Activated T-cell treated with anti-CD3 and anti-CD28 coated beads, Interleukin-2, amount 50 U/mL, for 72 hours (primary cell): Measurements from ENCODE around the gene KXD1. TPM values are rescaled to one million over a fixed set of nuclear protein-coding genes. Genes with fewer than 3 reads are reported as not detected.

Experiments used
- ATAC-seq, 2 donors: fragments of 150-1000 bp; cut with Tn5 transposase; replicated peaks in 1 of 2; 2 replicates each; pipeline ENCODE4 v1.10.0; 2021; ENCODE audit warnings: moderate library complexity in 2 of 2, mild to moderate bottlenecking in 1 of 2
- DNase-seq, 2 donors: peaks; one replicate each; pipeline ENCODE4 v3.0.0; 2021 to 2022; ENCODE audit warnings: mixed read lengths in 1 of 2
- H3K27ac Mint-ChIP-seq: one replicate; pipeline ENCODE4 v1.8.0; 2022; ENCODE audit warnings: mild to moderate bottlenecking, moderate library complexity, mixed read lengths
- H3K27me3 Mint-ChIP-seq: one replicate; pipeline ENCODE4 v1.8.0; 2022; ENCODE audit warnings: low read depth, mixed read lengths
- H3K36me3 Mint-ChIP-seq, 2 donors: one replicate each; pipeline ENCODE4 v1.8.0; 2022; ENCODE audit warnings: mixed read lengths in 2 of 2, mild to moderate bottlenecking in 1 of 2; ENCODE audit not compliant: insufficient read depth in 2 of 2
- H3K4me1 Mint-ChIP-seq: one replicate; pipeline ENCODE4 v1.8.0; 2022; ENCODE audit warnings: low read depth, mixed read lengths
- H3K4me3 Mint-ChIP-seq, 2 donors: one replicate each; pipeline ENCODE4 v1.8.0; 2022; ENCODE audit warnings: mild to moderate bottlenecking in 2 of 2, mixed read lengths in 2 of 2, moderate library complexity in 2 of 2
- H3K9me3 Mint-ChIP-seq, 2 donors: one replicate each; pipeline ENCODE4 v1.8.0; 2022; ENCODE audit warnings: mixed read lengths in 2 of 2
- total RNA-seq, 2 donors: library from RNA; stranded (reverse); gene quantifications; one replicate each; pipeline ENCODE4 v1.2.3, GENCODE V29; 2022

The KXD1 gene
- total RNA-seq, 2 donors from 2014 or later, result 127 to 139 TPM

DNA sequence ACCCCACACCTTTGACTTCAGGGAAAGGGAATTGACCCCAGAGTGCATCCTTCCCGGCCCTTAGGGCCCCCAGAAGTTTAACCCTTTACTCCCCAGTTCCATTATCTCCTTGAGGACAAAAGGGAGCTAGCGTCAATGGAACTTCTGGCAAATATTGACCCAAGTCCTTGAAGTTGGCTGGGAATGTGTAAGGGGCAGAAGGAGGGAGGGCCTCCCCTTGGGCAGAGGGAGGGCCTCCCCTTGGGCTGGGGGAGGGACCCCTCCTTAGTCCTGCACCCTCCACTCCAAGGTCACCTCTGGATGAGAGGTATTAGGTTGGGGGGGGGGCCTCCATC lies 52.0 kb downstream of the KXD1 start:
- Mint-ChIP-seq H3K4me3 (no peak overlapping the region), H3K27ac (no peak overlapping the region), H3K4me1 (peaks cover 39% of the 10 kb centered on the region), H3K36me3 (no peaks in the 10 kb centered on the region), H3K9me3 (no peaks in the 10 kb centered on the region), H3K27me3 (peaks cover 74% of the 10 kb centered on the region)
- ATAC-seq (no peak), DNase-seq (no peak)

GRCh38 chr19:18610245-18610555 lies 52.5 kb downstream of the KXD1 start:
- peaks cover 37% of the 10 kb centered on the region for H3K4me1 Mint-ChIP-seq
- H3K4me3 Mint-ChIP-seq, result no peak overlapping the region
- peaks cover 74% of the 10 kb centered on the region for H3K27me3 Mint-ChIP-seq
- no peak for ATAC-seq
- no peak for DNase-seq
- H3K27ac Mint-ChIP-seq, result no peak overlapping the region
- H3K36me3 Mint-ChIP-seq, result no peaks in the 10 kb centered on the region
- H3K9me3 Mint-ChIP-seq, result no peaks in the 10 kb centered on the region

DNA sequence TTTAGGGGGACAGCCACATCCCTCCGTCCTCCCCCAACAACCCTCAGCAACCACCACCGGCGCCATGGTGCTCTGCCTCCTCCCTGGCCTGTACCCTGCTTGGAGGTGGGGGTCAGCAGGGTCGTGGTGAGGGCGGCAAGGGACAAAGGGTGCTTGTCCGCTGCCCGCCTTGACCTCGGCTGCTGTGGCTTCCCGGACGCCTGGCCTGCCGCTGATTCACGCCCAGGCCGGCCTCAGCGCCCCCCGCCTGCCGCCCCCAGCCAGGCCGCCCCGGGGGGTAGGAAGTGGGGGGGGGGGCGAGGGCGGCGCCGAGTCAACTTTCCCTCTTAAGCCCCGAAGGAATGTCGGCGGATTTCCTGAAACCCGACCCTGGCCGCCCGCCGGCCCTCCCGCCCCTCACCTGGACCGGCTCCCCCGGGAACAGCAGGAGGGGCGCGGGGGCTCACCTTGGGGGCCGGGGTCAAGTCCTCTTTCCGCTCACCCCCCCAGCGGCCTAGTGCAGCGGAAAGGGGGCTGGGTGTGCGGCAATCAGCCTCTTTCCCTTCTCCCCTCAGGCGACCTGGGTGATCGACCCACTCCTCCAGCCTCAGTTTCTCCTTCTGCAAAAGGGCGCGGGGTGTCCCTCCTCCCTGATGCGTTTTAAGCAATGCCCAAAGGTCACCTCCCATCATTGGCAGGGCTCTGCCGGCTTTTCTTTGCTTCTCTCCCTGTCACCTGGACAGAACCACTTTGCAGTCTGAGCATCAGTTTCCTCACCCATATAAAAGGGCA lies 53.1 kb downstream of the KXD1 start:
- Mint-ChIP-seq H3K36me3 (no peaks in the 10 kb centered on the region), H3K9me3 (no peaks in the 10 kb centered on the region), H3K4me1 (peaks cover 33% of the 10 kb centered on the region), H3K4me3 (peak overlapping the region in 1 of 2 donors; percentile 56), H3K27me3 (peaks cover 73% of the 10 kb centered on the region), H3K27ac (no peak overlapping the region)
- DNase-seq, result no peak
- no peak for ATAC-seq

DNA sequence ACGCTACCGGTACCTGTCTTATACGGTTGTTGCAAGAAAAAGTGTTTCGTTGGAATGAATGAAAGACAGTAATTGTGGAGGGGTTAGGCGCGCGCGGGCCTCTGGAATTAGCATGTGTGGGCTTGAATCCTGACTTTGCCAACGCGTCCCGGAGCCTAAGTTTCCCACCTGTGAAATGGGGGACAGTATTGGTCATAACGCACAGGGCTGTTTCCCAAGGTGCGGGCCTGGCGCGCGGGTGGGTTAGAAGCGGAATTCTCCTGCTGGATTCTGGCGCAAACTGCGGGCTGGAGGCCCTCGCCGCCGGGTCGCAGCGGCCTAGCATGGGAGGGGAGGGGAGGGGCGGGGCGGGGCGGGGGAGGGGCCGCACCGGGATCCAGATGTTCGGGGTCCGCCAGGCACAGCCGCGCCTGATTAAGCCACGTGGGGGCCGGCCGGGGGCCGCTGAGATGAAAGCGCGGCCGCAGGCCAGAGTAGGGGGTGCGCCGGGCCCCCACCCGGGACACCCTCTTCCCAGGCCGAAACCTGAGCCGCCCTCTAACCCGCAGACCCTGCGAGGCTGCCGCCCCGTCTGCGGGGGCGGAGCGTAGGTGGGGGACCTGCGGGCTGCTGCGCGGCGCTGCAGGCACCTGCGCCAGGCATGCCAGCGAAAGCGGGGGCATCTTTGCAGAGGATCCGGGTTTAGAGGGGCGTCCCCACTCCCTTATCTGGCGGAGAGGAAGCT lies 53.8 kb downstream of the KXD1 start:
- no peak for ATAC-seq
- peak overlapping the region; percentile 76 to 85 for H3K4me3 Mint-ChIP-seq

GRCh38 chr19:18612051-18612771 lies 54.5 kb downstream of the KXD1 start:
- DNase-seq (no peak), ATAC-seq (peak in 1 of 2 donors; percentile 16)
- Mint-ChIP-seq H3K9me3 (no peaks in the 10 kb centered on the region), H3K27ac (no peak overlapping the region), H3K36me3 (no peaks in the 10 kb centered on the region), H3K4me3 (peak overlapping the region; percentile 76 to 85), H3K27me3 (peaks cover 80% of the 10 kb centered on the region), H3K4me1 (peaks cover 33% of the 10 kb centered on the region)

More for the DNA sequence above, 53.8 kb downstream of the KXD1 start:
- peaks cover 79% of the 10 kb centered on the region for H3K27me3 Mint-ChIP-seq
- H3K9me3 Mint-ChIP-seq, result no peaks in the 10 kb centered on the region
- peaks cover 33% of the 10 kb centered on the region for H3K4me1 Mint-ChIP-seq
- H3K36me3 Mint-ChIP-seq, result no peaks in the 10 kb centered on the region
- no peak overlapping the region for H3K27ac Mint-ChIP-seq
- DNase-seq, result no peak

- DNase-seq (peak; percentile 56 to 57), ATAC-seq (peak; percentile 68 to 73)
- Mint-ChIP-seq H3K4me3 (peak within 1 kb of the TSS; percentile 76 to 85), H3K9me3 (no peaks in the 10 kb centered on the region), H3K36me3 (no peaks in the 10 kb centered on the region), H3K4me1 (peaks cover 27% of the 10 kb centered on the region), H3K27ac (no peak within 1 kb of the TSS), H3K27me3 (peaks cover 77% of the 10 kb centered on the region)
These were observed 55.3 kb downstream of the KXD1 start, which contains the start of gene TMEM59L for GRCh38 chr19:18612772-18613588. TSS of gene TMEM59L (plus strand) at chr19:18612870. CDS start at chr19:18612959, 89 bp downstream.

- DNase-seq, result no peak
- peaks cover 70% of the 10 kb centered on the region for H3K27me3 Mint-ChIP-seq
These were observed 56.0 kb downstream of the KXD1 start for GRCh38 chr19:18613589-18614234.

DNA sequence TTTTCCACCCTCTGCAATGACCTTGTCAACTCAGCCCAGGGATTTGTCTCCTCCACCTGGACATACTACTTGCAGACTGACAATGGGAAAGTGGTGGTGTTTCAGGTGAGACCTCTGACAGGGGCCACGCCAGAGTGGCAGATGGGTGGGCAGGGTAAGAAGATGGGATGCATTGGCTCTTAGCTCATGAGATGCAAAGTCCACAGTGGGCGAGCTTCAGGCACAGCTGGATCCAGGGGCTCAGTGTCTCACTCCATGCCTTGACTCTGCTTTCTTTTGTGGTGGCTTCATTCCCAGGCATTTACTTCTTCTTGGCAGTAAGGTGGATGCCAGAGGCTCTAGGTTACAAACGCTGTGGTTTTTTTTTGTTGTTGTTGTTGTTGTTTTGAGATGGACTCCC lies 58.4 kb downstream of the KXD1 start:
- H3K27me3 Mint-ChIP-seq, result peaks cover 50% of the 10 kb centered on the region
- peaks cover 18% of the 10 kb centered on the region for H3K4me1 Mint-ChIP-seq
- DNase-seq (no peak), ATAC-seq (no peak)
- H3K4me3 Mint-ChIP-seq, result no peak overlapping the region
- H3K36me3 Mint-ChIP-seq, result no peaks in the 10 kb centered on the region
- H3K27ac Mint-ChIP-seq, result no peak overlapping the region
- no peaks in the 10 kb centered on the region for H3K9me3 Mint-ChIP-seq

More at GRCh38 chr19:18613589-18614234, 56.0 kb downstream of the KXD1 start:
- peaks cover 22% of the 10 kb centered on the region for H3K4me1 Mint-ChIP-seq
- no peak overlapping the region for H3K27ac Mint-ChIP-seq
- no peaks in the 10 kb centered on the region for H3K9me3 Mint-ChIP-seq
- H3K36me3 Mint-ChIP-seq, result no peaks in the 10 kb centered on the region
- ATAC-seq, result no peak
- peak overlapping the region; percentile 53 to 68 for H3K4me3 Mint-ChIP-seq

DNA sequence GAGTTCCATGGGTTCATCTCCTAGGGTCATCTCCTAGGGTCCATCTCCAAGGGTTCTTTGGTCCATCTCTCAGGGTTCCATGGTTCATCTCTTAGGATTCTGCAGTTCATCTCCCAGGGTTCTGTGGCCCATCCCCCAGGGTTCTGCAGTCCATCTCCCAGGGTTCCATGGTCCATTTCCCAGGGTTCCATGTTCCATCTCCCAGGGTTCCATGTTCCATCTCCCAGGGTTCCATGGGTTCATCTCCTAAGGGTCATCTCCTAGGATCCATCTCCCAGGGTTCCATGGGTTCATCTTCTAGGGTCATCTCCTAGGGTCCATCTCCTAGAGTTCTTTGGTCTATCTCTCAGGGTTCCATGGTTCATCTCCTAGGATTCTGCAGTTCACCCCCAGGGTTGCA lies 59.9 kb downstream of the KXD1 start:
- no peak for ATAC-seq

GRCh38 chr19:18618236-18618635 lies 60.6 kb downstream of the KXD1 start:
- no peak overlapping the region for H3K27ac Mint-ChIP-seq
- no peaks in the 10 kb centered on the region for H3K36me3 Mint-ChIP-seq
- peaks cover 4% of the 10 kb centered on the region for H3K4me1 Mint-ChIP-seq
- no peaks in the 10 kb centered on the region for H3K9me3 Mint-ChIP-seq
- no peak overlapping the region for H3K4me3 Mint-ChIP-seq
- DNase-seq (no peak), ATAC-seq (no peak)
- peaks cover 35% of the 10 kb centered on the region for H3K27me3 Mint-ChIP-seq

More for the DNA sequence above, 59.9 kb downstream of the KXD1 start:
- Mint-ChIP-seq H3K4me3 (no peak overlapping the region), H3K4me1 (peaks cover 8% of the 10 kb centered on the region), H3K9me3 (no peaks in the 10 kb centered on the region), H3K27me3 (peaks cover 39% of the 10 kb centered on the region), H3K36me3 (no peaks in the 10 kb centered on the region), H3K27ac (no peak overlapping the region)
- DNase-seq, result no peak
